ENCODE results near the gene GNAZ. TPM values are rescaled to one million over a fixed set of nuclear protein-coding genes. Genes with fewer than 3 reads are reported as not detected.

GNAZ gene
- total and polyA plus RNA-seq, 3 donors from 2014 or later = 13.7 to 20.2 (median 15.1) TPM

GRCh38 chr22:23121000-23121421 lies 50.7 kb downstream of the GNAZ start:
- no peak for DNase-seq

GRCh38 chr22:23121424-23121823 lies 51.1 kb downstream of the GNAZ start:
- Histone ChIP-seq H3K27me3 (no peaks in the 10 kb centered on the region), H3K36me3 (ENCODE audit: low read depth, missing control alignments) (no peaks in the 10 kb centered on the region), H3K4me3 (no peak overlapping the region), H3K9me3 (no peaks in the 10 kb centered on the region), H3K4me1 (peaks cover 2% of the 10 kb centered on the region), H3K27ac (no peak overlapping the region)
- intact Hi-C loops (cut with DNase I; ENCODE audit: low total_unique reads) = loop anchor here (5.0 kb wide), 1 partner anchor 164 kb away; no protein-coding TSS in a partner anchor
- no peak for TF ChIP-seq POLR2A (IDR thresholded peaks at IDR 0.05)
- TF ChIP-seq CTCF (IDR thresholded peaks at IDR 0.05) = no peak
- no peak for DNase-seq
- 94 to 96% methylated on average over 9 of the region's 9 CpGs for WGBS, 2 donors

More at GRCh38 chr22:23121000-23121421, 50.7 kb downstream of the GNAZ start:
- TF ChIP-seq CTCF (IDR thresholded peaks at IDR 0.05) = no peak
- TF ChIP-seq POLR2A (IDR thresholded peaks at IDR 0.05) = no peak
- WGBS, 2 donors = 91 to 94% methylated on average over 3 to 4 of the region's 4 CpGs
- Histone ChIP-seq H3K4me3 (no peak overlapping the region), H3K9me3 (no peaks in the 10 kb centered on the region), H3K27ac (no peak overlapping the region), H3K27me3 (no peaks in the 10 kb centered on the region), H3K36me3 (ENCODE audit: low read depth, missing control alignments) (no peaks in the 10 kb centered on the region), H3K4me1 (peaks cover 2% of the 10 kb centered on the region)
- intact Hi-C loops (cut with DNase I; ENCODE audit: low total_unique reads) = loop anchor here (5.0 kb wide), 1 partner anchor 164 kb away; no protein-coding TSS in a partner anchor

GRCh38 chr22:23122216-23122957 lies 52.1 kb downstream of the GNAZ start:
- no peak for TF ChIP-seq POLR2A (IDR thresholded peaks at IDR 0.05)
- TF ChIP-seq CTCF (IDR thresholded peaks at IDR 0.05) = no peak
- Histone ChIP-seq H3K27me3 (no peaks in the 10 kb centered on the region), H3K4me3 (no peak overlapping the region), H3K27ac (no peak overlapping the region), H3K9me3 (no peaks in the 10 kb centered on the region), H3K4me1 (peaks cover 2% of the 10 kb centered on the region), H3K36me3 (ENCODE audit: low read depth, missing control alignments) (no peaks in the 10 kb centered on the region)
- intact Hi-C loops (cut with DNase I; ENCODE audit: low total_unique reads) = loop anchor here (5.0 kb wide), 1 partner anchor 165 kb away; no protein-coding TSS in a partner anchor
- DNase-seq = no peak
- 83 to 90% methylated on average over 8 to 13 of the region's 13 CpGs for WGBS, 2 donors

- 94 to 97% methylated on average over 20 to 26 of the region's 26 CpGs for WGBS, 2 donors
- intact Hi-C loops (cut with DNase I; ENCODE audit: low total_unique reads) = loop anchor here (5.0 kb wide), 1 partner anchor 166 kb away; no protein-coding TSS in a partner anchor
- no peak overlapping the region for H3K4me3 ChIP-seq
- no peak for DNase-seq
- no peaks in the 10 kb centered on the region for H3K9me3 ChIP-seq
- TF ChIP-seq POLR2A (IDR thresholded peaks at IDR 0.05) (no peak), CTCF (IDR thresholded peaks at IDR 0.05) (no peak)
- H3K27me3 ChIP-seq = no peaks in the 10 kb centered on the region
- peaks cover 4% of the 10 kb centered on the region for H3K4me1 ChIP-seq
- H3K27ac ChIP-seq = no peak overlapping the region
- no peaks in the 10 kb centered on the region for H3K36me3 ChIP-seq (ENCODE audit: low read depth, missing control alignments)
Observed at GRCh38 chr22:23122992-23123803, 52.9 kb downstream of the GNAZ start.

Data from testis (tissue), 3 donors.